K562 (cell line): ENCODE data around the gene NTF4. TPM values are rescaled to one million over a fixed set of nuclear protein-coding genes. Genes with fewer than 3 reads are reported as not detected.

Experiments
- ATAC-seq: fragments of 200-7000 bp; cut with Tn5 transposase; 3 replicates; pipeline ENCODE4 v1.9.1; 2020; ENCODE audit warnings: moderate library complexity
- BruUV-seq: library from RNA; stranded (reverse); fragments of 400-500 nt; replicated peaks from 2 replicates; lab custom pipeline; 2021; lab: Mats Ljungman, UMichigan
- CTCF ChIA-PET: fragments of 300-600 bp; formaldehyde crosslinking; extraction: SDS; loops from one replicate; lab custom pipeline; 2021; ENCODE audit warnings: low intra/inter-chr PET ratio; lab: Yijun Ruan, JAX
- POLR2A ChIA-PET: fragments of 300-600, 350-650 bp; sonication (Branson Sonifier 250); formaldehyde crosslinking; extraction: SDS; loops from one replicate; lab custom pipeline; 2021; ENCODE audit warnings: antibody characterized with exemption, inconsistent platforms; lab: Yijun Ruan, JAX
- DNase-seq, 4 experiments: peaks; one replicate each; pipeline versions ENCODE4 v3.0.0 to v3.0.0-alpha.2; 2011 to 2018; ENCODE audit warnings: low spot score in 3 of 4, mixed read lengths in 3 of 4; ENCODE audit errors: extremely low read depth in 1 of 4
- FAIRE-seq: peaks from 2 replicates; lab custom pipeline; 2011; peaks lifted over from hg19 to GRCh38; lab: Jason Lieb, UNC
- H2AFZ ChIP-seq: 2 replicates; pipeline ENCODE4 v1.6.0; 2011; ENCODE audit warnings: low read depth, low read length, control low read depth, inconsistent platforms
- H3K27ac ChIP-seq: fragments of 200-600 bp; 3 replicates; pipeline ENCODE4 v1.8.0; 2011; ENCODE audit warnings: low read depth, mild to moderate bottlenecking, control low read depth, inconsistent platforms, low read length, moderate library complexity, mixed read lengths; ENCODE audit errors: extremely low read depth
- H3K27me3 ChIP-seq, 2 experiments: fragments of 300-600 bp in 1 of 2; 2 replicates in 1 of 2; 3 replicates in 1 of 2; pipeline versions ENCODE4 v1.6.0 to v1.8.0; 2011; ENCODE audit warnings: inconsistent platforms in 2 of 2, low read length in 2 of 2, mild to moderate bottlenecking in 1 of 2, mixed read lengths in 1 of 2, moderate library complexity in 1 of 2; ENCODE audit not compliant: control insufficient read depth in 2 of 2, insufficient read depth in 2 of 2
- H3K36me3 ChIP-seq: fragments of 300-600 bp; 3 replicates; pipeline ENCODE4 v1.8.0; 2011; ENCODE audit warnings: mild to moderate bottlenecking, low read length, inconsistent platforms; ENCODE audit not compliant: control insufficient read depth, insufficient read depth
- H3K4me1 ChIP-seq, 2 experiments: fragments of 200-600 bp in 1 of 2; replicated peaks in 1 of 2; 2 replicates in 1 of 2; 3 replicates in 1 of 2; pipeline versions ENCODE4 v1.5.1 to v1.8.0; 2011; ENCODE audit warnings: inconsistent platforms in 2 of 2, low read length in 2 of 2, mild to moderate bottlenecking in 1 of 2, mixed read lengths in 1 of 2, moderate library complexity in 1 of 2; ENCODE audit not compliant: control insufficient read depth in 2 of 2, insufficient read depth in 2 of 2
- H3K4me2 ChIP-seq: 2 replicates; pipeline ENCODE4 v1.6.1; 2011; ENCODE audit warnings: low read length, control low read depth, inconsistent platforms, mixed read lengths; ENCODE audit not compliant: insufficient read depth
- H3K4me3 ChIP-seq: fragments of 200-600 bp; sonication (generic), shearing (Covaris generic); 2 replicates; pipeline ENCODE4 v1.5.1; 2016; ENCODE audit warnings: control low read depth, inconsistent platforms
- H3K79me2 ChIP-seq: fragments of 200-600 bp; 3 replicates; pipeline ENCODE4 v1.8.0; 2011; ENCODE audit warnings: low read length, inconsistent platforms; ENCODE audit not compliant: control insufficient read depth, insufficient read depth
- H3K9ac ChIP-seq, 2 experiments: 2 replicates each; pipeline versions ENCODE4 v1.6.0 to v1.6.1; 2011; ENCODE audit warnings: low read depth in 2 of 2, low read length in 2 of 2, control low read depth in 1 of 2, inconsistent platforms in 1 of 2, mild to moderate bottlenecking in 1 of 2, mixed read lengths in 1 of 2; ENCODE audit not compliant: insufficient read depth in 1 of 2
- H3K9me1 ChIP-seq: one replicate; pipeline ENCODE4 v1.6.0; 2011; ENCODE audit warnings: inconsistent platforms, mild to moderate bottlenecking, low read length, moderate library complexity; ENCODE audit not compliant: control insufficient read depth, insufficient read depth
- H3K9me3 ChIP-seq: replicated peaks from 2 replicates; pipeline ENCODE4 v1.5.1; 2011; ENCODE audit warnings: low read depth, low read length, inconsistent platforms; ENCODE audit not compliant: control insufficient read depth, insufficient read depth
- H4K20me1 ChIP-seq: replicated peaks from 2 replicates; pipeline ENCODE4 v1.6.1; 2011; ENCODE audit warnings: low read length, inconsistent platforms, mixed read lengths; ENCODE audit not compliant: control insufficient read depth, insufficient read depth
- BACH1 ChIP-seq: fragments of 200-800 bp; sonication (Bioruptor generic); IDR thresholded peaks from 2 replicates; pipeline ENCODE4 v1.6.1; 2016; ENCODE audit warnings: missing genetic modification characterization, missing compliant biosample characterization
- CEBPB ChIP-seq: fragments of 450-650 bp; IDR thresholded peaks from 2 replicates; pipeline ENCODE4 v1.6.1; 2016; ENCODE audit warnings: missing genetic modification characterization, missing compliant biosample characterization
- CREB3L1 ChIP-seq: fragments of 450-650 bp; IDR thresholded peaks from 2 replicates; pipeline ENCODE4 v1.6.1; 2014; ENCODE audit warnings: low read depth, mild to moderate bottlenecking, moderate library complexity, borderline replicate concordance
- EHMT2 ChIP-seq: fragments of 450-650 bp; IDR thresholded peaks from 2 replicates; pipeline ENCODE4 v1.6.1; 2018; ENCODE audit warnings: antibody characterized with exemption
- HDAC2 ChIP-seq: fragments of 450-650 bp; IDR thresholded peaks from 2 replicates; pipeline ENCODE4 v1.6.1; 2016; ENCODE audit warnings: mild to moderate bottlenecking
- HINFP ChIP-seq: fragments of 450-650 bp; conservative IDR thresholded peaks from 2 replicates; pipeline ENCODE4 v1.6.1; 2016; ENCODE audit warnings: missing genetic modification characterization, low read depth, mild to moderate bottlenecking, control low read depth, missing compliant biosample characterization
- KAT8 ChIP-seq: fragments of 450-650 bp; IDR thresholded peaks from 2 replicates; pipeline ENCODE4 v1.6.1; 2016; ENCODE audit warnings: low read depth, mild to moderate bottlenecking
- KLF1 ChIP-seq: fragments of 450-650 bp; IDR thresholded peaks from 2 replicates; pipeline ENCODE4 v1.6.1; 2016; ENCODE audit warnings: missing genetic modification characterization, missing compliant biosample characterization
- MLLT1 ChIP-seq, 2 experiments: fragments of 450-650 bp; IDR thresholded peaks; 2 replicates each; pipeline ENCODE4 v1.6.1; 2016
- NFIC ChIP-seq: fragments of 450-650 bp; IDR thresholded peaks from 2 replicates; pipeline ENCODE4 v1.6.1; 2017; ENCODE audit warnings: mild to moderate bottlenecking, inconsistent platforms
- NFRKB ChIP-seq: fragments of 450-650 bp; IDR thresholded peaks from 2 replicates; pipeline ENCODE4 v1.6.1; 2016; ENCODE audit warnings: low read depth
- NFXL1 ChIP-seq: fragments of 450-650 bp; formaldehyde crosslinking; IDR thresholded peaks from 2 replicates; pipeline ENCODE4 v1.4.0; 2021; ENCODE audit warnings: mild to moderate bottlenecking
- XRCC3 ChIP-seq: fragments of 450-650 bp; IDR thresholded peaks from 2 replicates; pipeline ENCODE4 v1.6.1; 2017; ENCODE audit warnings: mild to moderate bottlenecking, moderate library complexity
- ZBTB2 ChIP-seq: fragments of 450-650 bp; IDR thresholded peaks from 2 replicates; pipeline ENCODE4 v1.6.1; 2016; ENCODE audit warnings: antibody characterized with exemption
- ZNF668 ChIP-seq: fragments of 250-450 bp; sonication (Bioruptor Pico); IDR thresholded peaks from 2 replicates; pipeline ENCODE4 v1.8.0; 2022; ENCODE audit warnings: mild to moderate bottlenecking, inconsistent platforms
- ZNF717 ChIP-seq: fragments of 250-450 bp; sonication (Bioruptor Pico); IDR thresholded peaks from 2 replicates; pipeline ENCODE4 v1.5.0; 2021
- WGBS: fragments of 100-300 bp; shearing (Covaris generic); methylation state at CpG from one replicate; pipeline ENCODE4 v1.1.6; 2016; ENCODE audit warnings: low coverage, mixed read lengths; ENCODE audit not compliant: insufficient coverage; ENCODE audit errors: missing lambda C conversion rate; 5-methylcytosine and 5-hydroxymethylcytosine counted together
- in situ Hi-C: fragments of 300-500 bp; cut with MboI; formaldehyde crosslinking; loops from 4 replicates; pipeline ENCODE4 v1.15.0; 2018; ENCODE audit warnings: inconsistent platforms, mixed read lengths
- intact Hi-C: fragments of 100-400 bp; cut with micrococcal nuclease; formaldehyde crosslinking; loops from 2 replicates; pipeline ENCODE4 v1.14.2; 2022
- polyA plus RNA-seq, 8 experiments: library from polyadenylated mRNA; depleted of rRNA in 4 of 8; stranded (reverse) in 5 of 8; unstranded in 3 of 8; fragments of >200 nt; fragmentation: Nextera tagmentation in 2 of 8; fragmentation: Illumina TruSeq in 1 of 8; extraction: Ambion mirVana in 2 of 8; extraction: Trizol in 1 of 8; gene quantifications; 2 replicates each; pipeline versions ENCODE4 v1.2.1 to v1.2.3, GENCODE V29; 2011 to 2014; ENCODE audit warnings: inconsistent platforms in 1 of 8, missing spikeins in 1 of 8
- total RNA-seq, 7 experiments: library from RNA; depleted of rRNA in 6 of 7; stranded (reverse); fragments of >200 nt in 6 of 7; fragmentation: Illumina TruSeq in 2 of 7; extraction: Trizol in 2 of 7; gene quantifications; 2 replicates each; pipeline versions ENCODE4 v1.2.1 to v1.2.3, GENCODE V29; 2011 to 2021; ENCODE audit warnings: low replicate concordance in 1 of 7

Gene NTF4
- total and polyA plus RNA-seq, 9 of the 15 experiments (the other 6 are each of a cell fraction or from before 2014, with no cell fraction given), result not detected

- Histone ChIP-seq H3K9me1 (no peaks in the 10 kb centered on the region), H3K79me2 (peaks cover 22% of the 10 kb centered on the region; the same call in 2 of the 3 replicates), H3K36me3 (peaks cover 22% of the 10 kb centered on the region), H3K27me3 (no peaks in the 10 kb centered on the region), H3K4me2 (peak within 1 kb of the TSS; percentile 100), H3K4me1 (peaks cover 51 to 73% of the 10 kb centered on the region in 2 experiments), H3K9me3 (no peaks in the 10 kb centered on the region), H3K9ac (peak within 1 kb of the TSS; percentile 72 to 95), H4K20me1 (no peaks in the 10 kb centered on the region; the same call in 1 of the 2 replicates), H2AFZ (peak within 1 kb of the TSS; percentile 100), H3K4me3 (peak within 1 kb of the TSS; percentile 81), H3K27ac (peak within 1 kb of the TSS; percentile 79)
- ChIA-PET CTCF (interaction anchor here (0.7 to 1.2 kb wide), 2 partner anchors 84 to 94 kb away, joined by 3 to 5 read pairs; no protein-coding TSS in a partner anchor), POLR2A (interaction anchor here (0.6 to 2.2 kb wide), 14 partner anchors 9 to 1296 kb away, joined by 3 to 20 read pairs (median 3); partner anchors contain the start of gene HRC)
- under 1% methylated on average over 44 of the region's 66 CpGs for WGBS
- ATAC-seq (peak; percentile 78), DNase-seq (peak; percentile 83 to 88 (median 86)), FAIRE-seq (peak; percentile 91)
- in situ Hi-C loops, result loop anchor here (10.0 kb wide), 1 partner anchor 1221 kb away; no protein-coding TSS in a partner anchor
- intact Hi-C loops, result no loop called here
- BruUV-seq, result no TSS peak
- TF ChIP-seq HINFP (tag), result no peak
- no peak for TF ChIP-seq BACH1 (tag)
- TF ChIP-seq NFXL1 (CRISPR knock-in tag), result no peak
- TF ChIP-seq CEBPB, result peak; percentile 90
- TF ChIP-seq NFRKB, result no peak
- TF ChIP-seq MLLT1 (IDR thresholded peaks at IDR 0.05), result 0 out of 4 replicates have a peak, but pooled peaks of 1 of the 2 experiments have one; percentile 32
- TF ChIP-seq ZNF717 (CRISPR knock-in tag), result no peak
- 0 out of 2 replicates have a peak, but pooled peaks have one; percentile 52 for TF ChIP-seq KLF1 (tag)
- TF ChIP-seq ZNF668 (CRISPR knock-in tag), result no peak
- no peak for TF ChIP-seq XRCC3
- TF ChIP-seq NFIC, result peak; percentile 45
- TF ChIP-seq EHMT2, result peak; percentile 42; the same call in 1 of the 2 replicates
- TF ChIP-seq HDAC2, result peak; percentile 53; the same call in 1 of the 2 replicates
- no peak for TF ChIP-seq KAT8
- peak; percentile 68; the same call in 1 of the 2 replicates for TF ChIP-seq CREB3L1
- TF ChIP-seq ZBTB2, result 0 out of 2 replicates have a peak, but pooled peaks have one; percentile 52
Measured at GRCh38 chr19:49113762-49114629, 49.4 kb upstream of the NTF4 start, which contains the start of gene LIN7B. TSS of gene LIN7B (plus strand) at chr19:49114370. CDS start at chr19:49114405, 35 bp downstream.
